ENCODE results near the gene XPO6. TPM values are rescaled to one million over a fixed set of nuclear protein-coding genes. Genes with fewer than 3 reads are reported as not detected.

Gene XPO6
- total RNA-seq, 2 donors from 2014 or later: 17.9 to 29.8 TPM

- DNase-seq (ENCODE audit: low spot score): no peak
- H3K36me3 ChIP-seq: peaks cover 94% of the 10 kb centered on the region
- no peak for TF ChIP-seq CTCF (IDR thresholded peaks at IDR 0.05)
- no peaks in the 10 kb centered on the region for H3K4me1 ChIP-seq
- H3K27me3 ChIP-seq: no peaks in the 10 kb centered on the region
- no peaks in the 10 kb centered on the region for H3K9me3 ChIP-seq
- no peak overlapping the region for H3K4me3 ChIP-seq
- no peak overlapping the region for H3K27ac ChIP-seq
These were observed 107.4 kb downstream of the XPO6 start for GRCh38 chr16:28104404-28104803.

- Histone ChIP-seq H3K4me1 (no peaks in the 10 kb centered on the region), H3K27ac (no peak overlapping the region), H3K4me3 (no peak overlapping the region), H3K9me3 (no peaks in the 10 kb centered on the region), H3K36me3 (peaks cover 94% of the 10 kb centered on the region), H3K27me3 (no peaks in the 10 kb centered on the region)
- no peak for DNase-seq (ENCODE audit: low spot score)
- no peak for TF ChIP-seq CTCF (IDR thresholded peaks at IDR 0.05)
These were observed 108.1 kb downstream of the XPO6 start for GRCh38 chr16:28103516-28104170.

GRCh38 chr16:28101533-28101890 is 110.3 kb downstream of the XPO6 start:
- DNase-seq (ENCODE audit: low spot score): no peak
- no peak for TF ChIP-seq CTCF (IDR thresholded peaks at IDR 0.05)
- Histone ChIP-seq H3K27ac (no peak overlapping the region), H3K36me3 (peaks cover 87% of the 10 kb centered on the region), H3K9me3 (no peaks in the 10 kb centered on the region), H3K4me3 (no peak overlapping the region), H3K27me3 (no peaks in the 10 kb centered on the region), H3K4me1 (no peaks in the 10 kb centered on the region)

GRCh38 chr16:28100810-28101532 is 110.8 kb downstream of the XPO6 start:
- no peak for TF ChIP-seq CTCF (IDR thresholded peaks at IDR 0.05)
- DNase-seq (ENCODE audit: low spot score): no peak
- Histone ChIP-seq H3K36me3 (peaks cover 82% of the 10 kb centered on the region), H3K4me1 (no peaks in the 10 kb centered on the region), H3K27ac (no peak overlapping the region), H3K4me3 (no peak overlapping the region), H3K27me3 (no peaks in the 10 kb centered on the region), H3K9me3 (no peaks in the 10 kb centered on the region)

GRCh38 chr16:28098959-28099945 is 112.5 kb downstream of the XPO6 start:
- Histone ChIP-seq H3K36me3 (peaks cover 64% of the 10 kb centered on the region), H3K4me1 (no peaks in the 10 kb centered on the region), H3K27ac (no peak overlapping the region), H3K4me3 (no peak overlapping the region), H3K9me3 (no peaks in the 10 kb centered on the region), H3K27me3 (no peaks in the 10 kb centered on the region)
- TF ChIP-seq CTCF (IDR thresholded peaks at IDR 0.05): no peak
- DNase-seq (ENCODE audit: low spot score): no peak
